ENCODE measurements around the gene ARL6.

- no peak for TF ChIP-seq POLR2AphosphoS5 (IDR thresholded peaks at IDR 0.05; ENCODE audit: low read depth, low read length)
- no peak for TF ChIP-seq POLR2A (IDR thresholded peaks at IDR 0.05; ENCODE audit: low read depth, low read length)
- no peak for TF ChIP-seq TAF1 (IDR thresholded peaks at IDR 0.05; ENCODE audit: low read depth, low read length)
Observed at GRCh38 chr3:97822359-97822775, 57.8 kb downstream of the ARL6 start.
